NCI-H2227 (cell line): Measurements from ENCODE around the gene NAXE.
"Not testable (repeated sequence)": the region's sequence is repeated elsewhere in the genome, so short reads cannot be mapped to it uniquely, and the experiment has no call there.

Experiments
- DNase-seq: peaks from one replicate; lab custom pipeline; 2025; ENCODE audit not compliant: unreplicated experiment; lab: John Stamatoyannopoulos, UW

Gene NAXE

GRCh38 chr1:156592910-156593660 lies 1.5 kb downstream of the NAXE start:
- no peak for DNase-seq

- no peak for DNase-seq
Observed at GRCh38 chr1:156593661-156593989, 2.0 kb downstream of the NAXE start.

GRCh38 chr1:156594190-156594589 lies 2.6 kb downstream of the NAXE start:
- DNase-seq: no peak

DNA sequence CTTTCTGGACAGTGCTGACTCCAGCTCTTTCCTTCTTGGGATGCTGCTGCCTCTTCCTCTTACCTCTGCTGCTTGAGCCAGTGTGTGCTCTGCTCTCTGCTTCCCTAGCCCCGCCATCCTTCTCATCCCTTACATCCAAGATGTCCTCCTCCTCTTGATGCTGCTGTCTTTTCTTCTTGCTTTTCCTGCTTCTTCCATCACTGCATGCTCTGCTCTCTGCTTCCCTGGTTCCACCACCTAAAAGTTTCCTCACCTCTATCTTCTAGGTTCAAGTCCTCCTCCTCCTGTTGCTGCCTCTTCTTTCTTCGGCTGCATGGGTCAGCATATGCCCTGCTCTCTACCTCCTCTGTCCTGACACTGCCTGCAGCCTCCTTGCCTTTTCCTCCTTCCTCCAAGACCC lies 3.4 kb downstream of the NAXE start:
- no peak for DNase-seq

DNA sequence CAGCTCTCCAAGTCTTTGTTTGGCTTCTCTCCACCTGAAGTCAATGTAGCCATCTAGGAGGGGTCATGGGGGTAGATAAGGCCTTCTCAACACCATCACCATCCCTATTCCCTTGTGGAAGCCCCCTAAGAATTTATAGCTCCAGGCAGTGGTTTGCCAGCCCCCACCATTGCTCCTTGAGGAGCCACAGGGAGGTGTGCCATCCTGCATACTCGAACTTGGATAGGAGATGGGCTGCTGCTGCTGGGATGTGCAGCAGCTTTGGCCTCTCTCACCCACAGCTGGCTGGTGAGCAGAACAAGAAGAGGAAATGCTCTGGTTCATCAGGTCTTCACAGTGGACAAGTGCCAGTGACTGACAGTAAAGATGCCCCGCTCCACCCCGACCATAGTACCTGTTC lies 4.8 kb downstream of the NAXE start:
- DNase-seq: no peak

- DNase-seq: no peak
Observed at GRCh38 chr1:156598125-156598524, 6.5 kb downstream of the NAXE start.

- DNase-seq: no peak
Observed at GRCh38 chr1:156598731-156599432, 7.3 kb downstream of the NAXE start.

DNA sequence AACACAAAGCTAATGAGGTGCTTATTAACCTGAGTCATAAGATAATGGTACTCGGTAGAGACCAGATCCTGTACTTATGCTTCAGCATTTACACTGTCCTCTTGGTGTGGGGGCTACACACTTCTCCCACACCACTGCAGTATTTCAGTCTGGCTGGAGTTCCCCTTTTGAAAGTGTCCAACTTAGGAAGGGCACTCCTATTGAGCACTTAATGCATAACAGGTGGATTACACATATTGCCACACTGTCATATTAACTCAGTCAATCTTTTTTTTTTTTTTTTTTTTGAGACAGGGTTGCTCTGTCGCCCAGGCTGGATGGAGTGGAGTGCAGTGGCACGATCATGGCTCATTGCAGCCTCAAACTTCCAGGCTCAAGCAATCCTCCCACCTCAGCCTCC lies 8.2 kb downstream of the NAXE start:
- DNase-seq: peak; percentile 23

DNA sequence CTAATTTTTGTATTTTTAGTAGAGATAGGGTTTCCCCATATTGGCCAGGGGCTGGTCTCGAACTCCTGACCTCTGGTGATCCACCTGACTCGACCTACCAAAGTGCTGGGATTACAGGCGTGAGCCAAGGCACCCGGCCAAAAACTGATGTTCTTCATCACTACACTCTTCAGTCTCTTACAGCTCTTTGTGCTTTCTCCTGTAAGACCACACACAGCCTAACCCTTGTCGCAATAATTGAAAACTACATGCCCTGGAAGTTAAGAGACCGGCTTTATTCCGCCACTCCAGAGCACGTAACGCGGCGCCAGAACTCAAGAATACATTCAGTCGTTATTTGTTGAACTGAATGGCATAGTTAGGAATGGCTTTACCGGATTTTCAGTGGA lies 9.2 kb downstream of the NAXE start:
- DNase-seq: no peak

GRCh38 chr1:156601122-156601830 lies 9.7 kb downstream of the NAXE start, which contains the start of gene GPATCH4:
Gene GPATCH4, minus strand, starts transcription at chr1:156601479.
- DNase-seq: peak; percentile 96

DNA sequence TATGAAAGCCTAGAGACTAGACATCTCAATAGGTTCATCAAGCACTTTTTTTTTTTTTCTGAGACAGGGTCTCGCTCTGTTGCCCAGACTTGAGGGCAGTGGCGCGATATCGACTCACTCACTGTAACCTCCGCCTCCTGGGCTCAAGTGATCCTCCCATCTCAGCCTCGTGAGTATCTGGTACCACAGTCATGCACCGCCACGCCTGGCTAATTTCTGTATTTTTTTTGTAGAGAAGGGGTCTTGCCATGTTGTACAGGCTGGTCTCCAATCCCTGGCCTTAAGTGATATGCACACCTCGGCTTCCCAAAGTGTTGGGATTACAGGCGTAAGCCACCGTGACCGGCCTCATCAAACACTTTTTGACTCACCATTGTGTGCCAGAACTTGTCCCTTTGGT lies 10.3 kb downstream of the NAXE start:
- peak; percentile 68 for DNase-seq

DNA sequence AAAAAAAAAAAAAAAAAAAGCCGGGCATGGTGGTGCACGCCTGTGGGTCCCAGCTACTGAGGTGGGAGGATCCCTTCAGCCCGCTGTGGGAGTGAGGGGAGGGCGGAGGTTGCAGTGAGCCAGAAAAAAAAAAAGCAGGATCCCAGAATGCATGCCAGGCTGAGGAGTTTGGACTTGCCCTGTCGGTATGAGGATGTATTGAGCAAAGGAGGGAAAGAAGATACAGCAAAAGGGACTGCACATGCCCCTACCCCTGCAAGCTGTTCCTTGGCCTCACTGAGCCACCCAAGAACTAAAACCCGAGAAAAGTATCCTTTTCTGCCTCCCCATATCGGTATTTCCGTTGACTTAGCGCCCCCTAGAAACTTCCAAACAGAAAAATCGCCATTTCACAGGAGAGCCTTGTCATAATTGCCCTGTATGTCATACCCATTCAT lies 11.0 kb downstream of the NAXE start:
- DNase-seq: peak; percentile 60

GRCh38 chr1:156607344-156607743 lies 15.8 kb downstream of the NAXE start:
- not testable (repeated sequence) for DNase-seq

DNA sequence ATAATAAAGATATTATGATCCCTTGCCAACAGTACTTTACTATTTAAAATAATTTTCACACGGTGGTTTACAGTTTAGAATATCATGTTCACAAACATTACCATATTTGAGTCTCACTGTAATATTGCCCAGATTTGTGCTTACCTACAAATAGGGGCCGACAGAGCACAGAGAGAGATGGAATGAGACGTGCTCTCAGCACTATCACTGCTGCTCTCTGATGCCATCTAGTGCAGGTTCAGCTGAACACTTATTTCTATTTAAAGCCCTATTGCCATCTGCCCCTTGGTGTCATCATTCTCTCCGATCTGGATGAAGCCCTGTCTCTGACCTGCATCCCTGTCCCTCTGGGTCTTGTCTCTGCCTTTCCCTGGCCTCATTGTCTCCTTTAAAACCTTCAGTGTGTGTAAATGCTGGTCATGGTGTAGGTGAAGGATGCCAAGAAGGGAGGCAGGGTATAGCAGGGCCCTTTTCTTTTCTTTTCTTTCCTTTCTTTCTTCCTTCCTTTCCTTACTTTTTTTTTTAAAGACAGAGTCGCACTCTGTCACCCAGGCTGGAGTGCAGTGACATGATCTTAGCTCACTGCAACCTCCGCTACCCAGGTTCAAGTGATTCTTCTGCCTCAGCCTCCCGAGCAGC lies 16.6 kb downstream of the NAXE start:
- peak; percentile 79 for DNase-seq

DNA sequence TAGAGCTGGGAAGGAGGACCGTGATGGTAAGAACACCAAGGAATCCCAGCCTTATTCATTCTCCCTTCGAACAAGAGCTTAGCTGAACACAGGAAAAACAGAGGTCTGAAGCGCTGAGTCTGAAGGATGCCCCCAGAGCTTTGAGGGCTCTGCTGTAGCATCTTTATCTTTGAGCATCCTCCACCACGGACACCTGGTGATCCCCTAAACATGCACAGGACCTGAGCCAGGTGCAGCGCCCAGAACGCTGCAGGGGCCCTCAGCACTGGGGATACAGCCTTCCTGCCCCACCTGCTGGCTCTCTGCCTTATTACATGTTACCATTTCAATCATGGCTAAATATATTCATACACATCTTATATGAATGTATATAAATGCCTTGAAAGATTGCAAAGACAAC lies 17.4 kb downstream of the NAXE start:
- DNase-seq: peak; percentile 49

GRCh38 chr1:156610072-156610471 lies 18.5 kb downstream of the NAXE start:
- DNase-seq: not testable (repeated sequence)

DNA sequence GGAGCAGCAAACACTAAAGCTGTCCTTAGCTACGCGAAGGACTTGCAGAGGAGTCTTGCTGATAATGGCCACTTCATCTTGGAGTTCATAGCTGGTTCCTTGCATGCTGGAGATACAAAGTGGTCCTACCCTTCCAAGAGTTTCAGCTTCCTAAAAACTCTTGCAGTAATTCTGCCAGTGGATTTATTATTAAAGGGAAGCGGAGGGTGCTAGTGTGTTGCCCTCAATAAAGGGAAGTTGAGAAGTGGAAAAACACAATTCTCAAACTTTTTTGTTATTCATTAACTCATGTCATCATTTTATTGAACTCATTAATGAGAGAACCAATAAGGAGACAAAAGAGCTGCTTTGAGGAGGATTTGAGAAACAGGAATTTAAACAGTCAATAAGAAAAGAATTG lies 21.1 kb downstream of the NAXE start:
- DNase-seq: no peak

GRCh38 chr1:156615946-156616345 lies 24.4 kb downstream of the NAXE start:
- no peak for DNase-seq

DNA sequence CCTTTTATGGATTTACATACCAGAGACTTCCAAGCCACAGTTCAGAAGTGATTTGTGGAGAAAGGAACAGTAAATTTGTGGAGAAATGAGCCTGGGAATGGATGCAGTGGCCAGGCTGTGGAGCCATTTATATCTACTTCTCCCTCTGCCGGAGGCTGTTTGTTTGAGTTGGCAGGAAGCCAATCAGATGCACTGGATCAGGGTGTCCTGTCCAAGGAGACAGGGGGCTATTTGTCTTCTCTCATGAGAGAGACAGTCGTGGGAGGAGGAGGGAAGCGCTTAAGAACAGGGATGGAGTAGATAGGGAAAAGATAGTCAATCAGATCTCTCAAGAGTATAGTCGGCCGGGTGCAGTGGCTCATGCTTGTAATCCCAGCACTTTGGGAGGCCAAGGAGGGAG lies 24.9 kb downstream of the NAXE start:
- DNase-seq: peak; percentile 91

GRCh38 chr1:156618853-156619581 lies 27.4 kb downstream of the NAXE start, which contains the start of gene HAPLN2:
Gene HAPLN2, plus strand, starts transcription at chr1:156619415. Its CDS starts 4,076 bp downstream, at chr1:156623491.
- peak; percentile 41 for DNase-seq

- no peak for DNase-seq
Observed at GRCh38 chr1:156619582-156619955, 28.0 kb downstream of the NAXE start.
